Thyroid gland (tissue), 4 donors: ENCODE data around the gene FBXO45.

ENCODE experiments used
- POLR2A ChIP-seq, 2 donors: fragments of 450-650 bp; IDR thresholded peaks; one replicate each; pipeline ENCODE4 v1.6.1; 2017; ENCODE audit warnings: antibody characterized with exemption in 2 of 2, mild to moderate bottlenecking in 2 of 2, moderate library complexity in 1 of 2
- TF ChIP-seq, protein P1 (sequence below), 6 experiments: fragments of 200-600 bp in 3 of 6; fragments of 450-650 bp in 3 of 6; sonication (generic) in 3 of 6; IDR thresholded peaks; one replicate each; pipeline ENCODE4 v1.5.1; 2016 to 2019; ENCODE audit warnings: antibody characterized with exemption in 6 of 6, mild to moderate bottlenecking in 2 of 6, inconsistent platforms in 1 of 6, moderate library complexity in 1 of 6

DNA sequence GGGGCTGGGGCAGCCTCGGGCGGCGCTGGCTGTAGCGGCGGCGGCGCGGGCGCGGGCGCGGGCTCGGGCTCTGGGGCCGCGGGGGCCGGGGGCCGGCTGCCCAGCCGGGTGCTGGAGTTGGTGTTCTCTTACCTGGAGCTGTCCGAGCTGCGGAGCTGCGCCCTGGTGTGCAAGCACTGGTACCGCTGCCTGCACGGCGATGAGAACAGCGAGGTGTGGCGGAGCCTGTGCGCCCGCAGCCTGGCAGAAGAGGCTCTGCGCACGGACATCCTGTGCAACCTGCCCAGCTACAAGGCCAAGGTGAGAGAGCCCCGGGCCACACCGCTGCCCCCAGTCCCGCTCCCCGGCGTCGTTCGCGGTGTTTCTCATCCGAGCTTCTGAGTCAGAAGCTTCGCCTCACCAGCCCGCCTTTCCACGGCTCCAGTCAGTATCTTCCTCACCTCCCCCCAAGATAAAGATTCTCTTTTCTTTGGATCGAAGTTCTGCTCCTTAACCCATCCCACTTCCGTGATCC, 600 bp downstream of the FBXO45 start:
- TF ChIP-seq POLR2A (IDR thresholded peaks at IDR 0.05): no peak
- TF ChIP-seq, protein P1, sequence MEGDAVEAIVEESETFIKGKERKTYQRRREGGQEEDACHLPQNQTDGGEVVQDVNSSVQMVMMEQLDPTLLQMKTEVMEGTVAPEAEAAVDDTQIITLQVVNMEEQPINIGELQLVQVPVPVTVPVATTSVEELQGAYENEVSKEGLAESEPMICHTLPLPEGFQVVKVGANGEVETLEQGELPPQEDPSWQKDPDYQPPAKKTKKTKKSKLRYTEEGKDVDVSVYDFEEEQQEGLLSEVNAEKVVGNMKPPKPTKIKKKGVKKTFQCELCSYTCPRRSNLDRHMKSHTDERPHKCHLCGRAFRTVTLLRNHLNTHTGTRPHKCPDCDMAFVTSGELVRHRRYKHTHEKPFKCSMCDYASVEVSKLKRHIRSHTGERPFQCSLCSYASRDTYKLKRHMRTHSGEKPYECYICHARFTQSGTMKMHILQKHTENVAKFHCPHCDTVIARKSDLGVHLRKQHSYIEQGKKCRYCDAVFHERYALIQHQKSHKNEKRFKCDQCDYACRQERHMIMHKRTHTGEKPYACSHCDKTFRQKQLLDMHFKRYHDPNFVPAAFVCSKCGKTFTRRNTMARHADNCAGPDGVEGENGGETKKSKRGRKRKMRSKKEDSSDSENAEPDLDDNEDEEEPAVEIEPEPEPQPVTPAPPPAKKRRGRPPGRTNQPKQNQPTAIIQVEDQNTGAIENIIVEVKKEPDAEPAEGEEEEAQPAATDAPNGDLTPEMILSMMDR (IDR thresholded peaks at IDR 0.05): no peak
